Measurements from ENCODE around the gene WFDC5. TPM values are rescaled to one million over a fixed set of nuclear protein-coding genes. Genes with fewer than 3 reads are reported as not detected.

Gene WFDC5
- total RNA-seq, 1 donor from 2014 or later = not detected

DNA sequence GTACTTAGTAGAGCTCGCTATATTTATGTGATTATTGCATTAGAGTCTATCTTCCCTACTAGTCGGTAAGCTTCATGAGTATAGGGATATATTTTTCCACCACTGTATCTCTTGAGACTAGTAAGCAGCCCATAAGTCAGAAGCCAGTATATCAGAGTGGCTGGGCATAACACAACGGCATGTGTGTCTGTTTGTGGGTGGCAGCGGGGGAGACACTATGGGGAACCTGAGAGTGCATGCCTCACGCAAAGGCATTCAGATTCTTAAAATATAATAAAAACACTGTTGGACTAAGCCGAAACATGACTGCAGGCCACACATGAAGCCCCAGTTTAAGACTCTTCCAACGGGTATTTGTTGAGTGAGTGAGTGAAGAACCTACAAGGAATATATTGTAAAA is 22.1 kb downstream of the WFDC5 start:
- TF ChIP-seq EZH2 (IDR thresholded peaks at IDR 0.05) = no peak
- TF ChIP-seq EZH2phosphoT487 (IDR thresholded peaks at IDR 0.05) = no peak
- TF ChIP-seq, protein P1, sequence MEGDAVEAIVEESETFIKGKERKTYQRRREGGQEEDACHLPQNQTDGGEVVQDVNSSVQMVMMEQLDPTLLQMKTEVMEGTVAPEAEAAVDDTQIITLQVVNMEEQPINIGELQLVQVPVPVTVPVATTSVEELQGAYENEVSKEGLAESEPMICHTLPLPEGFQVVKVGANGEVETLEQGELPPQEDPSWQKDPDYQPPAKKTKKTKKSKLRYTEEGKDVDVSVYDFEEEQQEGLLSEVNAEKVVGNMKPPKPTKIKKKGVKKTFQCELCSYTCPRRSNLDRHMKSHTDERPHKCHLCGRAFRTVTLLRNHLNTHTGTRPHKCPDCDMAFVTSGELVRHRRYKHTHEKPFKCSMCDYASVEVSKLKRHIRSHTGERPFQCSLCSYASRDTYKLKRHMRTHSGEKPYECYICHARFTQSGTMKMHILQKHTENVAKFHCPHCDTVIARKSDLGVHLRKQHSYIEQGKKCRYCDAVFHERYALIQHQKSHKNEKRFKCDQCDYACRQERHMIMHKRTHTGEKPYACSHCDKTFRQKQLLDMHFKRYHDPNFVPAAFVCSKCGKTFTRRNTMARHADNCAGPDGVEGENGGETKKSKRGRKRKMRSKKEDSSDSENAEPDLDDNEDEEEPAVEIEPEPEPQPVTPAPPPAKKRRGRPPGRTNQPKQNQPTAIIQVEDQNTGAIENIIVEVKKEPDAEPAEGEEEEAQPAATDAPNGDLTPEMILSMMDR (IDR thresholded peaks at IDR 0.05) = no peak
- Mint-ChIP-seq H3K9me3 (no peaks in the 10 kb centered on the region), H3K36me3 (no peaks in the 10 kb centered on the region), H3K27ac (no peak overlapping the region), H3K4me3 (no peak overlapping the region), H3K27me3 (ENCODE audit: insufficient read depth, low read depth) (peaks cover 2% of the 10 kb centered on the region), H3K4me1 (no peaks in the 10 kb centered on the region)
- H3K27me3 ChIP-seq = peaks cover 21% of the 10 kb centered on the region
- no peaks in the 10 kb centered on the region for H3F3A ChIP-seq (ENCODE audit: low read depth)
- H3K9me3 ChIP-seq (ENCODE audit: low read depth) = no peaks in the 10 kb centered on the region
- H3K9ac ChIP-seq = no peak overlapping the region
- H3K4me1 ChIP-seq = no peaks in the 10 kb centered on the region
- H3K36me3 ChIP-seq = no peaks in the 10 kb centered on the region
- H4K20me1 ChIP-seq (ENCODE audit: low read depth) = no peaks in the 10 kb centered on the region
- no peak overlapping the region for H3K4me2 ChIP-seq
- no peak overlapping the region for H2AFZ ChIP-seq (replicated peaks)
- H3K27ac ChIP-seq = no peak overlapping the region
- DNase-seq (ENCODE audit: low spot score) = no peak
- no peak overlapping the region for H3K4me3 ChIP-seq
- H3K79me2 ChIP-seq (ENCODE audit: low read depth) = no peaks in the 10 kb centered on the region

DNA sequence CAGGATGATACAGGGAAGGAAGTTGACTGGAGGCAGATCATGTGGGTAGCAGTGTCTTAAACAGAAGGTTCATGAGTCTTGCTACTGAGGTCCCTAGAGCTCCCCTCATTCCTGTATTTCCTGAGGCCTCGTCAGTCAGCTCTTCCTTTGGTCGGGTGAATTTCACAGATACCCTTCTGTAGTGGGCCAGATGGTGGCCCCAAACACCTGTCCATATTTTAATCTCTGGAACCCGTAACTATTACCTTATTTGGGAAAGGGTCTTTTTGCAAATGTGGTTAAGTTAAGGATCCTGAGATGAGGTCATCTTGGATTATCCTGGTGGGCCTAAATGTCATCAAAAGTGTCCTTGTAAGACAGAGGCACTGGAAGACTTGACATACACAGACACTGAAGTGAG is 23.6 kb downstream of the WFDC5 start:
- Histone ChIP-seq H4K20me1 (ENCODE audit: low read depth) (no peaks in the 10 kb centered on the region), H3K27ac (no peak overlapping the region), H3K4me1 (no peaks in the 10 kb centered on the region), H3K4me3 (no peak overlapping the region), H3F3A (ENCODE audit: low read depth) (no peaks in the 10 kb centered on the region), H3K9ac (no peak overlapping the region), H3K36me3 (no peaks in the 10 kb centered on the region), H3K4me2 (no peak overlapping the region), H3K79me2 (ENCODE audit: low read depth) (no peaks in the 10 kb centered on the region), H3K27me3 (peaks cover 5% of the 10 kb centered on the region), H2AFZ (replicated peaks) (no peak overlapping the region), H3K9me3 (ENCODE audit: low read depth) (no peaks in the 10 kb centered on the region)
- Mint-ChIP-seq H3K4me3 (no peak overlapping the region), H3K9me3 (no peaks in the 10 kb centered on the region), H3K4me1 (no peaks in the 10 kb centered on the region), H3K36me3 (no peaks in the 10 kb centered on the region), H3K27ac (no peak overlapping the region), H3K27me3 (ENCODE audit: insufficient read depth, low read depth) (peaks cover 3% of the 10 kb centered on the region)
- no peak for DNase-seq (ENCODE audit: low spot score)
- no peak for TF ChIP-seq EZH2phosphoT487 (IDR thresholded peaks at IDR 0.05)
- TF ChIP-seq, protein P1 (IDR thresholded peaks at IDR 0.05) = no peak
- no peak for TF ChIP-seq EZH2 (IDR thresholded peaks at IDR 0.05)

DNA sequence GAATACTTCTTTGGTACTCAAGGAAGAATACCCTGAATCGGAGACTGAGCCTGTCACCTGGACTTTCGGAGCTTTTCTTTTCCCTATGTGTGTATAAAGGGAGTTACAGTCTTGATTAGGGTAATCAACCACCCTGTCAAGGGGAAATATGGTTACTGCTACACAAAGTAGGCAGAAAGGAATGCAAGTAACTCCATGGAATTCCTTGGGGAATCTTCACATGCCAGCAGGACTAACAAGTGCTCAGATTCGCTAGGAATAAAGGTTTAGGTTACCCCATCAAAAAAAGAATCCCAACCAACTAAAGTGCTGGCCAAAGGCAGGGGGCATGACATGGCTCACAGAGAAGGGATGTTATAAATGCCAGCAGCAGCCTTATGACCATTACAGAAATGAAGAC is 24.5 kb downstream of the WFDC5 start:
- Histone ChIP-seq H3K4me2 (no peak overlapping the region), H3K36me3 (no peaks in the 10 kb centered on the region), H3K4me1 (no peaks in the 10 kb centered on the region), H3K9me3 (ENCODE audit: low read depth) (no peaks in the 10 kb centered on the region), H4K20me1 (ENCODE audit: low read depth) (no peaks in the 10 kb centered on the region), H3K4me3 (no peak overlapping the region), H3K27me3 (no peaks in the 10 kb centered on the region), H3K27ac (no peak overlapping the region), H3F3A (ENCODE audit: low read depth) (no peaks in the 10 kb centered on the region), H3K9ac (no peak overlapping the region), H3K79me2 (ENCODE audit: low read depth) (no peaks in the 10 kb centered on the region), H2AFZ (replicated peaks) (no peak overlapping the region)
- H3K4me1 Mint-ChIP-seq = no peaks in the 10 kb centered on the region
- H3K9me3 Mint-ChIP-seq = peaks cover 2% of the 10 kb centered on the region
- no peak for TF ChIP-seq EZH2phosphoT487 (IDR thresholded peaks at IDR 0.05)
- TF ChIP-seq, protein P1 (IDR thresholded peaks at IDR 0.05) = no peak
- no peak for TF ChIP-seq EZH2 (IDR thresholded peaks at IDR 0.05)
- H3K27ac Mint-ChIP-seq = no peak overlapping the region
- H3K4me3 Mint-ChIP-seq = no peak overlapping the region
- peaks cover 2% of the 10 kb centered on the region for H3K27me3 Mint-ChIP-seq (ENCODE audit: insufficient read depth, low read depth)
- DNase-seq (ENCODE audit: low spot score) = no peak
- no peaks in the 10 kb centered on the region for H3K36me3 Mint-ChIP-seq
